Panc1 (cell line): ENCODE measurements around the gene SLC30A1. TPM values are rescaled to one million over a fixed set of nuclear protein-coding genes. Genes with fewer than 3 reads are reported as not detected.

Source experiments
- ATAC-seq: fragments of 200-7000 bp; cut with Tn5 transposase; 2 replicates; pipeline ENCODE4 v1.9.1; 2020; ENCODE audit warnings: mild to moderate bottlenecking, moderate library complexity
- BruUV-seq: library from RNA; stranded (reverse); fragments of 400-500 nt; replicated peaks from 2 replicates; lab custom pipeline; 2021; lab: Mats Ljungman, UMichigan
- CTCF ChIA-PET: fragments of 300-600 bp; sonication (Branson Sonifier 250); formaldehyde crosslinking; loops from one replicate; lab custom pipeline; 2022; ENCODE audit warnings: antibody characterized with exemption; lab: Charles Lee
- POLR2A ChIA-PET: fragments of 300-600 bp; sonication (Branson Sonifier 250); formaldehyde crosslinking; loops from one replicate; lab custom pipeline; 2022; ENCODE audit warnings: antibody characterized with exemption; lab: Charles Lee
- DNase-seq: peaks from one replicate; pipeline ENCODE4 v3.0.0-alpha.2; 2010; ENCODE audit warnings: low read depth, low spot score
- H3K27ac ChIP-seq: 2 replicates; pipeline ENCODE4 v1.5.1; 2011; ENCODE audit warnings: mild to moderate bottlenecking, low read length, inconsistent platforms
- H3K27me3 ChIP-seq: fragments of 200-500 bp; sonication (Bioruptor generic); 2 replicates; pipeline ENCODE4 v1.6.0; 2014; ENCODE audit warnings: low read length, inconsistent platforms; ENCODE audit not compliant: control insufficient read depth, insufficient read depth
- H3K36me3 ChIP-seq: fragments of 200-500 bp; sonication (Bioruptor generic); 2 replicates; pipeline ENCODE4 v1.5.1; 2014; ENCODE audit warnings: inconsistent platforms, mild to moderate bottlenecking, low read length, moderate library complexity; ENCODE audit not compliant: control insufficient read depth, insufficient read depth
- H3K4me1 ChIP-seq: 2 replicates; pipeline ENCODE4 v1.5.1; 2011; ENCODE audit warnings: inconsistent platforms, mild to moderate bottlenecking, low read length, moderate library complexity; ENCODE audit not compliant: control insufficient read depth, insufficient read depth
- H3K4me3 ChIP-seq, 2 experiments: 2 replicates each; pipeline ENCODE4 v1.5.1; 2011 to 2012; ENCODE audit warnings: low read depth in 2 of 2, low read length in 2 of 2, mild to moderate bottlenecking in 2 of 2, inconsistent platforms in 1 of 2, moderate library complexity in 1 of 2
- H3K9me3 ChIP-seq: fragments of 200-500 bp; sonication (Bioruptor generic); 2 replicates; pipeline ENCODE4 v1.5.1; 2014; ENCODE audit warnings: low read depth, mild to moderate bottlenecking, inconsistent platforms, low read length, moderate library complexity; ENCODE audit not compliant: control insufficient read depth, insufficient read depth
- POLR2AphosphoS5 ChIP-seq: IDR thresholded peaks from 2 replicates; pipeline ENCODE4 v1.6.1; 2012; ENCODE audit warnings: mild to moderate bottlenecking, low read depth, low read length, moderate library complexity
- REST ChIP-seq, 2 experiments: IDR thresholded peaks; 2 replicates each; pipeline ENCODE4 v1.6.1; 2011 to 2012; ENCODE audit warnings: low read depth in 2 of 2, control low read depth in 1 of 2, low read length in 1 of 2, mild to moderate bottlenecking in 1 of 2, moderate library complexity in 1 of 2; ENCODE audit not compliant: insufficient read depth in 1 of 2
- SIN3A ChIP-seq: IDR thresholded peaks from 2 replicates; pipeline ENCODE4 v1.6.1; 2012; ENCODE audit warnings: low read depth, mild to moderate bottlenecking, low read length, moderate library complexity, borderline replicate concordance; ENCODE audit not compliant: insufficient read depth
- TCF7L2 ChIP-seq: IDR thresholded peaks from 2 replicates; pipeline ENCODE4 v1.6.1; 2011; ENCODE audit warnings: mild to moderate bottlenecking, low read depth, low read length, inconsistent platforms
- in situ Hi-C: cut with HindIII; loops from 2 replicates; pipeline ENCODE4 v1.10.0; 2016; ENCODE audit warnings: low sequenced_read_pairs, low pct_unique_long_range_greater_than_20kb
- intact Hi-C: fragments of 100-400 bp; cut with micrococcal nuclease; formaldehyde crosslinking; loops from one replicate; pipeline ENCODE4 v1.10.0; 2022; ENCODE audit not compliant: unreplicated experiment
- total RNA-seq: library from RNA; stranded (reverse); gene quantifications from one replicate; pipeline ENCODE4 v1.2.1, GENCODE V29; 2021; ENCODE audit not compliant: unreplicated experiment
- TF ChIP-seq, protein P1 (sequence below): fragments of 450-650 bp; IDR thresholded peaks from 2 replicates; pipeline ENCODE4 v1.5.1; 2017; ENCODE audit warnings: mild to moderate bottlenecking

The SLC30A1 gene
- total RNA-seq, 1 experiment from 2014 or later = 34.5 TPM

GRCh38 chr1:211596418-211597181 is 17.6 kb upstream of the SLC30A1 start:
- H3K36me3 ChIP-seq = no peaks in the 10 kb centered on the region
- no peak overlapping the region for H3K4me3 ChIP-seq
- 0 out of 2 replicates have a peak, but pooled peaks cover 6% of the 10 kb centered on the region for H3K4me1 ChIP-seq
- CTCF ChIA-PET = interaction anchor here (0.7 kb wide), 1 partner anchor 54 kb away, joined by 10 read pairs; no protein-coding TSS in a partner anchor
- no peaks in the 10 kb centered on the region for H3K9me3 ChIP-seq
- H3K27me3 ChIP-seq = no peaks in the 10 kb centered on the region
- no peak overlapping the region for H3K27ac ChIP-seq
- in situ Hi-C loops = no loop called here
- no peak for TF ChIP-seq REST (IDR thresholded peaks at IDR 0.05; ENCODE audit: insufficient read depth in 1 of 2, low read depth in 2 of 2, low read length in 1 of 2)
- TF ChIP-seq POLR2AphosphoS5 = no peak
- no peak for TF ChIP-seq TCF7L2
- TF ChIP-seq SIN3A = no peak
- TF ChIP-seq, protein P1, sequence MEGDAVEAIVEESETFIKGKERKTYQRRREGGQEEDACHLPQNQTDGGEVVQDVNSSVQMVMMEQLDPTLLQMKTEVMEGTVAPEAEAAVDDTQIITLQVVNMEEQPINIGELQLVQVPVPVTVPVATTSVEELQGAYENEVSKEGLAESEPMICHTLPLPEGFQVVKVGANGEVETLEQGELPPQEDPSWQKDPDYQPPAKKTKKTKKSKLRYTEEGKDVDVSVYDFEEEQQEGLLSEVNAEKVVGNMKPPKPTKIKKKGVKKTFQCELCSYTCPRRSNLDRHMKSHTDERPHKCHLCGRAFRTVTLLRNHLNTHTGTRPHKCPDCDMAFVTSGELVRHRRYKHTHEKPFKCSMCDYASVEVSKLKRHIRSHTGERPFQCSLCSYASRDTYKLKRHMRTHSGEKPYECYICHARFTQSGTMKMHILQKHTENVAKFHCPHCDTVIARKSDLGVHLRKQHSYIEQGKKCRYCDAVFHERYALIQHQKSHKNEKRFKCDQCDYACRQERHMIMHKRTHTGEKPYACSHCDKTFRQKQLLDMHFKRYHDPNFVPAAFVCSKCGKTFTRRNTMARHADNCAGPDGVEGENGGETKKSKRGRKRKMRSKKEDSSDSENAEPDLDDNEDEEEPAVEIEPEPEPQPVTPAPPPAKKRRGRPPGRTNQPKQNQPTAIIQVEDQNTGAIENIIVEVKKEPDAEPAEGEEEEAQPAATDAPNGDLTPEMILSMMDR = no peak
- DNase-seq (no peak), ATAC-seq (no peak)
- intact Hi-C loops = no loop called here
- no TSS peak for BruUV-seq
- POLR2A ChIA-PET = no interaction called here

- intact Hi-C loops = no loop called here
- no TSS peak for BruUV-seq
- ATAC-seq = no peak
- Histone ChIP-seq H3K27me3 (no peaks in the 10 kb centered on the region), H3K4me3 (no peak overlapping the region), H3K27ac (no peak overlapping the region), H3K36me3 (no peaks in the 10 kb centered on the region), H3K9me3 (no peaks in the 10 kb centered on the region), H3K4me1 (0 out of 2 replicates have a peak, but pooled peaks cover 6% of the 10 kb centered on the region)
- TF ChIP-seq SIN3A (no peak), POLR2AphosphoS5 (no peak), REST (IDR thresholded peaks at IDR 0.05; ENCODE audit: insufficient read depth in 1 of 2, low read depth in 2 of 2, low read length in 1 of 2) (no peak), TCF7L2 (no peak)
- TF ChIP-seq, protein P1 = no peak
- in situ Hi-C loops = no loop called here
- CTCF ChIA-PET = no interaction called here
- DNase-seq = no peak
- POLR2A ChIA-PET = no interaction called here
Measured at GRCh38 chr1:211595419-211595818, 16.5 kb upstream of the SLC30A1 start.
